Stimulated activated CD4-positive, alpha-beta T cell treated with anti-CD3 and anti-CD28 coated beads, Interleukin-4, amount 100 ng/mL, for 4 hours (primary cell): ENCODE results near the gene SH3BP4.
"Not testable (repeated sequence)": the region's sequence is repeated elsewhere in the genome, so short reads cannot be mapped to it uniquely, and the experiment has no call there.

Experiments used
- DNase-seq, 2 experiments: peaks; one replicate each; pipeline ENCODE4 v3.0.0-alpha.2; 2020

Gene SH3BP4

GRCh38 chr2:234999740-235000425 is 48.1 kb downstream of the SH3BP4 start:
- no peak for DNase-seq

- no peak for DNase-seq
These were observed 48.8 kb downstream of the SH3BP4 start for GRCh38 chr2:235000426-235001236.

GRCh38 chr2:235001237-235002133 is 49.7 kb downstream of the SH3BP4 start:
- DNase-seq = no peak

GRCh38 chr2:235002198-235003095 is 50.6 kb downstream of the SH3BP4 start:
- no peak for DNase-seq

- no peak for DNase-seq
These were observed 51.4 kb downstream of the SH3BP4 start for GRCh38 chr2:235003096-235003775.

- no peak for DNase-seq
These were observed 52.6 kb downstream of the SH3BP4 start for GRCh38 chr2:235004329-235004903.

- DNase-seq = no peak
These were observed 53.2 kb downstream of the SH3BP4 start for GRCh38 chr2:235005023-235005422.

GRCh38 chr2:235005603-235006259 is 53.9 kb downstream of the SH3BP4 start:
- DNase-seq = no peak

- no peak for DNase-seq
These were observed 54.6 kb downstream of the SH3BP4 start for GRCh38 chr2:235006461-235006860.

GRCh38 chr2:235006986-235007385 is 55.2 kb downstream of the SH3BP4 start:
- DNase-seq = no peak

GRCh38 chr2:235007664-235008457 is 56.0 kb downstream of the SH3BP4 start:
- DNase-seq = no peak

GRCh38 chr2:235008584-235009044 is 56.8 kb downstream of the SH3BP4 start:
- DNase-seq = no peak

GRCh38 chr2:235009081-235009480 is 57.3 kb downstream of the SH3BP4 start:
- no peak for DNase-seq

- DNase-seq = no peak
These were observed 58.4 kb downstream of the SH3BP4 start for GRCh38 chr2:235010117-235010714.

GRCh38 chr2:235011607-235011928 is 59.8 kb downstream of the SH3BP4 start:
- DNase-seq = no peak

- no peak for DNase-seq
These were observed 60.3 kb downstream of the SH3BP4 start for GRCh38 chr2:235011929-235012631.

- DNase-seq = no peak
These were observed 65.6 kb downstream of the SH3BP4 start for GRCh38 chr2:235017441-235017840.

GRCh38 chr2:235018838-235019237 is 67.0 kb downstream of the SH3BP4 start:
- no peak for DNase-seq

- DNase-seq = not testable (repeated sequence)
These were observed 68.3 kb downstream of the SH3BP4 start for GRCh38 chr2:235020141-235020540.
